Mesendoderm (in vitro differentiated cells): ENCODE results near the gene CREBBP. TPM values are rescaled to one million over a fixed set of nuclear protein-coding genes. Genes with fewer than 3 reads are reported as not detected.
A peak's percentile ranks its signal among the peaks of the same experiment; 100 is the strongest.
"Not testable (repeated sequence)": the region's sequence is repeated elsewhere in the genome, so short reads cannot be mapped to it uniquely, and the experiment has no call there.

Source experiments
- DNase-seq: peaks from one replicate; pipeline ENCODE4 v3.0.0; 2013
- H2AK5ac ChIP-seq: 2 replicates; pipeline ENCODE4 v1.6.1; 2013; ENCODE audit warnings: low read length, inconsistent platforms
- H2BK120ac ChIP-seq: 2 replicates; pipeline ENCODE4 v1.6.1; 2013; ENCODE audit warnings: low read depth, mild to moderate bottlenecking, low read length, moderate library complexity, mixed read lengths
- H2BK15ac ChIP-seq: replicated peaks from 2 replicates; pipeline ENCODE4 v1.6.1; 2013; ENCODE audit warnings: low read depth, mild to moderate bottlenecking, moderate library complexity
- H2BK5ac ChIP-seq: 2 replicates; pipeline ENCODE4 v1.6.1; 2013; ENCODE audit warnings: low read length, inconsistent platforms
- H3K18ac ChIP-seq: 2 replicates; pipeline ENCODE4 v1.6.1; 2013; ENCODE audit warnings: mild to moderate bottlenecking, low read length, mixed read lengths
- H3K23ac ChIP-seq: one replicate; pipeline ENCODE4 v1.6.1; 2013; ENCODE audit warnings: low read length
- H3K27ac ChIP-seq: 2 replicates; pipeline ENCODE4 v1.5.1; 2013; ENCODE audit warnings: low read depth, mild to moderate bottlenecking, inconsistent platforms, low read length, moderate library complexity
- H3K27me3 ChIP-seq: 2 replicates; pipeline ENCODE4 v1.6.1; 2013; ENCODE audit warnings: low read length, control low read depth, mild to moderate bottlenecking, inconsistent platforms; ENCODE audit not compliant: insufficient read depth, poor library complexity
- H3K36me3 ChIP-seq: 2 replicates; pipeline ENCODE4 v1.6.1; 2013; ENCODE audit warnings: low read length, inconsistent platforms; ENCODE audit not compliant: control insufficient read depth, insufficient read depth
- H3K4ac ChIP-seq: one replicate; pipeline ENCODE4 v1.6.1; 2013; ENCODE audit warnings: low read depth, mild to moderate bottlenecking, low read length, moderate library complexity
- H3K4me1 ChIP-seq: 2 replicates; pipeline ENCODE4 v1.6.1; 2013; ENCODE audit warnings: low read depth, low read length, inconsistent platforms; ENCODE audit not compliant: control insufficient read depth
- H3K4me2 ChIP-seq: 2 replicates; pipeline ENCODE4 v1.6.1; 2013; ENCODE audit warnings: low read length
- H3K4me3 ChIP-seq: 2 replicates; pipeline ENCODE4 v1.5.1; 2013; ENCODE audit warnings: mild to moderate bottlenecking, low read length
- H3K56ac ChIP-seq: one replicate; pipeline ENCODE4 v1.6.1; 2013; ENCODE audit warnings: low read length
- H3K79me1 ChIP-seq: 2 replicates; pipeline ENCODE4 v1.6.1; 2013; ENCODE audit warnings: low read length, inconsistent platforms
- H3K79me2 ChIP-seq: 2 replicates; pipeline ENCODE4 v1.6.1; 2013; ENCODE audit warnings: mild to moderate bottlenecking, low read length; ENCODE audit not compliant: control insufficient read depth, insufficient read depth
- H3K9ac ChIP-seq: 2 replicates; pipeline ENCODE4 v1.6.1; 2013; ENCODE audit warnings: low read length, inconsistent platforms
- H4K5ac ChIP-seq: one replicate; pipeline ENCODE4 v1.6.1; 2013; ENCODE audit warnings: low read length
- H4K8ac ChIP-seq: one replicate; pipeline ENCODE4 v1.6.1; 2013; ENCODE audit warnings: low read depth, mild to moderate bottlenecking, control low read depth, low read length, moderate library complexity
- WGBS: extraction: QIAGEN DNeasy Blood & Tissue Kit; methylation state at CpG from one replicate; pipeline ENCODE4 v1.1.7; 2013; ENCODE audit warnings: low lambda C conversion rate, missing lambda C conversion rate; ENCODE audit not compliant: insufficient coverage; ENCODE audit errors: extremely low coverage; 5-methylcytosine and 5-hydroxymethylcytosine counted together
- polyA plus RNA-seq, 2 experiments: library from polyadenylated mRNA; stranded (reverse); fragments of 200-250 nt; gene quantifications; one replicate each; pipeline ENCODE4 v1.2.3, GENCODE V29; 2013

CREBBP gene
- polyA plus RNA-seq (2013, experiment 1 of 2) = 43.5 TPM
- 43.2 TPM for polyA plus RNA-seq (2013, experiment 2 of 2)

GRCh38 chr16:3880623-3881498 is at the start of gene CREBBP:
TSS of gene CREBBP (minus strand) at chr16:3880713. CDS start at chr16:3879916, 797 bp downstream.
- H4K5ac ChIP-seq = no peak within 1 kb of the TSS
- H3K4me2 ChIP-seq = peak within 1 kb of the TSS; percentile 86
- no peaks in the 10 kb centered on the region for H3K36me3 ChIP-seq
- peak within 1 kb of the TSS; percentile 63 for H3K4me3 ChIP-seq
- peak within 1 kb of the TSS; percentile 99 for H3K4ac ChIP-seq
- H2BK120ac ChIP-seq = peak within 1 kb of the TSS; percentile 95
- peak within 1 kb of the TSS; percentile 96 for H3K56ac ChIP-seq
- H3K79me2 ChIP-seq = peaks cover 36% of the 10 kb centered on the region
- peak; percentile 93 for DNase-seq
- H3K27ac ChIP-seq = peak within 1 kb of the TSS; percentile 76
- peaks cover 9% of the 10 kb centered on the region for H3K79me1 ChIP-seq
- peak within 1 kb of the TSS; percentile 91 for H4K8ac ChIP-seq
- no peak within 1 kb of the TSS for H2BK15ac ChIP-seq
- peak within 1 kb of the TSS; percentile 100 for H3K18ac ChIP-seq
- H3K4me1 ChIP-seq = peaks cover 7% of the 10 kb centered on the region
- peak within 1 kb of the TSS; percentile 88 for H3K9ac ChIP-seq
- H3K27me3 ChIP-seq = no peaks in the 10 kb centered on the region
- no CpG with 5 or more reads among the region's 96 CpGs for WGBS
- no peak within 1 kb of the TSS for H2AK5ac ChIP-seq
- peak within 1 kb of the TSS; percentile 45 for H3K23ac ChIP-seq
- no peak within 1 kb of the TSS for H2BK5ac ChIP-seq

DNA sequence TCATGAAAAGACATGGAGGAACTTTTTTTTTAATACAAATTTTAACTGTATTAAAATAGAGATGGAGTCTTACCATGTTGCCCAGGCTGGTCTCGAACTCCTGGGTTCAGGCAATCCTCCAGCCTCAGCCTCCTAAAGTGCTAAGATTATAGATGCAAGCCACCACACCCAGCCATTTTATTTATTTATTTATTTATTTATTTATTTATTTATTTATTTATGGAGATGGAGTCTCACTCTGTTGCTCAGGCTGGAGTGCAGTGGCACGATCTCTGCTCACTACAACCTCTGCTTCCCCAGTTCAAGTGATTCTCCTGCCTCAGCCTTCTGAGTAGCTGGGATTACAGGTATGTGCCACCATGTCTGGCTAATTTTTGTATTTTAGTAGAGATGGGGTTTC is 46.6 kb upstream of the CREBBP start:
- not testable (repeated sequence) for H3K4me3 ChIP-seq, H3K27ac ChIP-seq, H3K4ac ChIP-seq, H3K23ac ChIP-seq, H2BK5ac ChIP-seq, H3K56ac ChIP-seq, H2AK5ac ChIP-seq, H3K4me1 ChIP-seq, H3K18ac ChIP-seq, H3K4me2 ChIP-seq, H2BK120ac ChIP-seq, H3K36me3 ChIP-seq, DNase-seq, H3K9ac ChIP-seq, H3K79me2 ChIP-seq, H2BK15ac ChIP-seq, H3K27me3 ChIP-seq, H4K8ac ChIP-seq, H4K5ac ChIP-seq, H3K79me1 ChIP-seq
- WGBS = no CpG with 5 or more reads among the region's 2 CpGs

DNA sequence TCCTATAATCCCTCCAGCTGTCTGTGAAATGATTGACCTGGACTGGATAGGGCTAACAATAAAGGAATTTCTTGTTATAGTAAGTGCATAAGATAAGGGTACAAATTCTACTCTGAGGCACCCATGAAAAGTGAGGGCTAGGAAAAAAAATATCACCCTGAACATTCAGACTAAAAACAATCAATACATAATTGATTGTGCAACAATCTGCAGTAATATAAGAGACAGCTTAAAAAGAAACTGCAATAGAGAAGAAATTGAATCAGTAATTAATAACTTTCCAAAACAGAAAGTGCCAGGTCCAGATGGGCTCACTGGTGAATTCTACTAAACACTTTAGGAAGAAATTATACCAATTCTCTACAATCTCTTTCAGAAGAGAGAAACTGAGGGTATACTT is 44.2 kb upstream of the CREBBP start:
- H3K79me2 ChIP-seq = no peaks in the 10 kb centered on the region
- no peak overlapping the region for H3K56ac ChIP-seq
- no peak overlapping the region for H3K9ac ChIP-seq
- no peak overlapping the region for H3K4me2 ChIP-seq
- no peak overlapping the region for H2BK15ac ChIP-seq
- no peaks in the 10 kb centered on the region for H3K36me3 ChIP-seq
- H4K5ac ChIP-seq = no peak overlapping the region
- H3K27ac ChIP-seq = no peak overlapping the region
- no peak overlapping the region for H4K8ac ChIP-seq
- H2AK5ac ChIP-seq = no peak overlapping the region
- no peaks in the 10 kb centered on the region for H3K79me1 ChIP-seq
- H2BK5ac ChIP-seq = no peak overlapping the region
- H3K27me3 ChIP-seq = no peaks in the 10 kb centered on the region
- H3K4me3 ChIP-seq = no peak overlapping the region
- no peak overlapping the region for H3K4ac ChIP-seq
- no peak overlapping the region for H2BK120ac ChIP-seq
- no peak for DNase-seq
- no peaks in the 10 kb centered on the region for H3K4me1 ChIP-seq
- no peak overlapping the region for H3K18ac ChIP-seq
- H3K23ac ChIP-seq = no peak overlapping the region

DNA sequence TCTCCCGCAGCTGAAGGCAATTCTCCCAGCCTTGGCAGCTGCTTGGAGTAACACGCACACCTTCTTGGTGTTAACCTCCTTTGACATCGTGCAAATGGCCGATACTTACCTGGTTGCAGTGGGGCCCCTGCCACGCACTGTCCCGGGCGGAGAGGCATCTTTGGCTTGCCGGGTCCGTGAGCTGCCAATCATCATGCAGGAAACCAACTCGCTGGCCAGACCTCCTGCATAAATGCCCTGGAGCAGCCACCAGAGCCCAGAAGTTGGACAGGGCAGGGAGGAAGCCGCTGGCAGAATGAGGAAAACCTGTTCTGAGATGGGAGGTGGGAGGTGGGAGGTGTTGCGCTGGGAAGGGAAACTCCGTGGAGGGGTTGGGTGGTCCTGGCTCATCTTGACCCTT is 41.7 kb upstream of the CREBBP start:
- no peak overlapping the region for H3K23ac ChIP-seq
- H3K56ac ChIP-seq = no peak overlapping the region
- H3K18ac ChIP-seq = no peak overlapping the region
- no peaks in the 10 kb centered on the region for H3K27me3 ChIP-seq
- H3K79me2 ChIP-seq = no peaks in the 10 kb centered on the region
- WGBS = no CpG with 5 or more reads among the region's 13 CpGs
- H3K9ac ChIP-seq = no peak overlapping the region
- H4K5ac ChIP-seq = no peak overlapping the region
- H2AK5ac ChIP-seq = no peak overlapping the region
- H2BK15ac ChIP-seq = no peak overlapping the region
- H2BK120ac ChIP-seq = no peak overlapping the region
- no peaks in the 10 kb centered on the region for H3K4me1 ChIP-seq
- DNase-seq = no peak
- H3K4me2 ChIP-seq = no peak overlapping the region
- H2BK5ac ChIP-seq = no peak overlapping the region
- no peak overlapping the region for H3K27ac ChIP-seq
- no peak overlapping the region for H4K8ac ChIP-seq
- H3K4ac ChIP-seq = no peak overlapping the region
- no peak overlapping the region for H3K4me3 ChIP-seq
- H3K79me1 ChIP-seq = no peaks in the 10 kb centered on the region
- H3K36me3 ChIP-seq = no peaks in the 10 kb centered on the region

DNA sequence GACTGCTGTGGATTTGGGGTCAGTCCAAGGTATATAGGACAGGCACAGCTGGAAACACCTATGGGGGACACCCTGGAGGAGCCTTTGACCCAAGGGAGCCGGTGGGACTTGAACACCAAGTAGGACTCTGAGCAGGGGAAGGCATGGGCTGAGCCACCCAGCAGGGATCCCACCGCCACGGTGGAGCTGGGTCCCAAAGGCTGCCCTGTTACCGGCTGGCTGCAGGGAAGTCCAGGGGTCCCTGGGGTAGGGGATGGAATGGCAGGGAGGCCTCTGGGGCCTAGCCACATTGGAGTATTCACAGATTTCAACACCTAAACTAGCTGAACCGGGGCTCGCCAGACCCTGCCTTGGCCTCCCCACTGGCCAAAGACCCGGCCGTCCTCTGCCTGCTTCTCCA is 39.7 kb upstream of the CREBBP start:
- H3K4ac ChIP-seq = no peak overlapping the region
- H4K5ac ChIP-seq = no peak overlapping the region
- DNase-seq = no peak
- H4K8ac ChIP-seq = no peak overlapping the region
- no peak overlapping the region for H3K18ac ChIP-seq
- H3K4me2 ChIP-seq = no peak overlapping the region
- no peaks in the 10 kb centered on the region for H3K4me1 ChIP-seq
- H3K27ac ChIP-seq = no peak overlapping the region
- no peak overlapping the region for H3K56ac ChIP-seq
- H3K9ac ChIP-seq = no peak overlapping the region
- H2AK5ac ChIP-seq = no peak overlapping the region
- H3K27me3 ChIP-seq = no peaks in the 10 kb centered on the region
- H3K23ac ChIP-seq = no peak overlapping the region
- no peak overlapping the region for H3K4me3 ChIP-seq
- no peak overlapping the region for H2BK5ac ChIP-seq
- no peaks in the 10 kb centered on the region for H3K79me2 ChIP-seq
- no peaks in the 10 kb centered on the region for H3K79me1 ChIP-seq
- no peaks in the 10 kb centered on the region for H3K36me3 ChIP-seq
- no peak overlapping the region for H2BK120ac ChIP-seq
- WGBS = no CpG with 5 or more reads among the region's 8 CpGs
- H2BK15ac ChIP-seq = no peak overlapping the region

- Histone ChIP-seq H3K4ac (no peak overlapping the region), H4K5ac (no peak overlapping the region), H3K18ac (no peak overlapping the region), H4K8ac (no peak overlapping the region), H3K79me2 (no peaks in the 10 kb centered on the region), H2BK5ac (no peak overlapping the region), H2BK120ac (no peak overlapping the region), H3K79me1 (no peaks in the 10 kb centered on the region), H3K23ac (no peak overlapping the region), H3K4me2 (no peak overlapping the region), H3K36me3 (no peaks in the 10 kb centered on the region), H2AK5ac (no peak overlapping the region), H3K4me3 (no peak overlapping the region), H3K9ac (no peak overlapping the region), H3K4me1 (no peaks in the 10 kb centered on the region), H3K27me3 (no peaks in the 10 kb centered on the region), H2BK15ac (no peak overlapping the region), H3K56ac (no peak overlapping the region), H3K27ac (no peak overlapping the region)
- no peak for DNase-seq
- WGBS = no CpG with 5 or more reads among the region's 6 CpGs
These were observed 38.9 kb upstream of the CREBBP start for GRCh38 chr16:3919413-3919812.
